GOT3 (cell line): ENCODE data around the gene HABP2.

Experiments
- DNase-seq: peaks from one replicate; lab custom pipeline; 2025; ENCODE audit warnings: mixed read lengths; lab: John Stamatoyannopoulos, UW

The HABP2 gene

GRCh38 chr10:113557903-113558321 is 5.1 kb downstream of the HABP2 start:
- no peak for DNase-seq

GRCh38 chr10:113560071-113560470 is 7.2 kb downstream of the HABP2 start:
- DNase-seq: no peak

- DNase-seq: no peak
Observed at GRCh38 chr10:113561214-113561613, 8.4 kb downstream of the HABP2 start.

- no peak for DNase-seq
Observed at GRCh38 chr10:113562069-113562468, 9.2 kb downstream of the HABP2 start.

GRCh38 chr10:113562704-113563103 is 9.9 kb downstream of the HABP2 start:
- DNase-seq: no peak

- DNase-seq: no peak
Observed at GRCh38 chr10:113563306-113564088, 10.6 kb downstream of the HABP2 start.

- no peak for DNase-seq
Observed at GRCh38 chr10:113565364-113565763, 12.5 kb downstream of the HABP2 start.

GRCh38 chr10:113566888-113567287 is 14.0 kb downstream of the HABP2 start:
- no peak for DNase-seq

GRCh38 chr10:113569576-113569975 is 16.7 kb downstream of the HABP2 start:
- no peak for DNase-seq

- no peak for DNase-seq
Observed at GRCh38 chr10:113572520-113573290, 19.9 kb downstream of the HABP2 start.

- DNase-seq: no peak
Observed at GRCh38 chr10:113573368-113573767, 20.5 kb downstream of the HABP2 start.

GRCh38 chr10:113576852-113577251 is 24.0 kb downstream of the HABP2 start:
- DNase-seq: no peak

- no peak for DNase-seq
Observed at GRCh38 chr10:113578773-113579172, 25.9 kb downstream of the HABP2 start.

GRCh38 chr10:113581092-113581491 is 28.2 kb downstream of the HABP2 start:
- DNase-seq: no peak

GRCh38 chr10:113583571-113583970 is 30.7 kb downstream of the HABP2 start:
- no peak for DNase-seq

GRCh38 chr10:113585949-113586348 is 33.1 kb downstream of the HABP2 start:
- DNase-seq: no peak

- DNase-seq: no peak
Observed at GRCh38 chr10:113589201-113589770, 36.4 kb downstream of the HABP2 start.

- DNase-seq: no peak
Observed at GRCh38 chr10:113590581-113590980, 37.7 kb downstream of the HABP2 start.

- DNase-seq: no peak
Observed at GRCh38 chr10:113592380-113592779, 39.5 kb downstream of the HABP2 start.

GRCh38 chr10:113594652-113595051 is 41.8 kb downstream of the HABP2 start:
- no peak for DNase-seq

- DNase-seq: no peak
Observed at GRCh38 chr10:113600569-113600968, 47.7 kb downstream of the HABP2 start.

GRCh38 chr10:113603057-113603777 is 50.4 kb downstream of the HABP2 start:
- DNase-seq: no peak
